HG03432 (cell line): ENCODE data around the gene RIC8B.

Experiments used
- ATAC-seq: cut with Tn5 transposase; IDR thresholded peaks from one replicate; pipeline ENCODE4 v1.9.1; 2021; ENCODE audit warnings: mild to moderate bottlenecking, moderate library complexity; ENCODE audit not compliant: unreplicated experiment

Gene RIC8B

DNA sequence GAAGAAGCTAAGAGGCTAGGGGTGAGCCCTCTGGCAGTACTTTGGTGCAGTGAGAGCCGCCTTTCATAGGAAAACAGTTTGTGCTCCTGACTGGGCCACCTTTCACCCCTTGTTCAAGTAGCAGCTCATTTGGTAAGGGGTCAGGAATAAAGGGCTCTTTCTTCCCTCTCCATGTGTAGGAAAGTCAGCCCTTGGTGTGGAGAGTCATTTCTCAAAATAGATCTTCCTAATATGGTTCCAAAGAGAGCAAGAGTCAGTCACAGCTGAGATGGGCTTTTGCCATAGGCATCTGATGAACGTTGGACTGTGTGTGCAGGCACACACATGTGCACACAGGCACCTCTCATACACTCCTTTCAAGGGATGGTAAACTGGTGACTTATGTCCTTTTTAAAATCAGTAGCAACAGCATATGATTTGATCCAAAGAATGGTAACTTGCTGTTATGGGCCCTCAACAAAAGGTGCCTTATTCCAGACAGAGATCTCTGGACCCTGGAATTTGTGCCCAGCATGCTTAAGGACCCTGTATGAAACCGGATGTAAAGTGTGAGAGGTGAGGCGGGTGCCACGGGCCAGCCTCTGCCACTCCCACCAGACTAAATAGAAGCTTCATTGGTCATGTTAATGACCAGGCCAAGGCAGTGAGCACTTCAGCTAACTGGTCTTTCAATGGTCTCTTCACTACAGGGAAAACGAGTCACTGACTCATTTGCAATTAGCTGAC lies 16.7 kb upstream of the RIC8B start:
- no peak for ATAC-seq

DNA sequence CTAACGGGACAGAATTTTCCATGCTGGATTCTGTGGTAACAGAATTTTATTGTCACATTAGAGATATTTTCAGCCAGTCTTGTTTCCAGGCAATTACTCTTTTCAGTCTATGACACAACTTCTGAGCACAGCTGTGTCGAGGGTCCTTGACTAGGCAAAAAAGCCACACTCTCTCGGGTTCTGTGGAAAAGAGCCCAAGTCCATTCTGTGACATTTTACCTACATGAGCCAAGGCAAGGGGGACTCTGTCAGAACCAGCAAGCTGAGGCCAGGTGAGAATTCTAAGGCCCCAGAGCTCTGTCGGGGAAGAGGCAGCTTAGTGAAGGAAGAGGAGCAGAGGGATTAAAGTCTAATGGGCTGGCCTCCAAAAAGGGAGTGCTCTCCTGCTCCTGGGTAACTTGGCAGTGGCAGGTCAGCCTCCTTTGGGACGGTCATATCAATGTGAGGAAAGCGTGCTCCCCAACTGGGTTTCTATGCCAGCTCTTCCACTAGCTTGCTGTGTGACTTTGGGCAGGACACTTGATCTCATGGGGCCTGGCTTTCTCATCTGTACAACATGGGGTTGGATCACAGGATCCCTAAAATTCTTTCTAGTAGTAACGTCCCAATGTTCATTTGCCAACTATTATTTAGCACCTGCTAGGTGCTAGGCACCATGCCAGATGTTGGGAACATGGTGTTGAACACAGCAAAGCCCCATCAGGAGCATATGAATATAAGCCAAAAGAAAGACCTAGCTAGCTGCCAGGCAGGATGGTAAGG lies 16.0 kb upstream of the RIC8B start:
- ATAC-seq: no peak

DNA sequence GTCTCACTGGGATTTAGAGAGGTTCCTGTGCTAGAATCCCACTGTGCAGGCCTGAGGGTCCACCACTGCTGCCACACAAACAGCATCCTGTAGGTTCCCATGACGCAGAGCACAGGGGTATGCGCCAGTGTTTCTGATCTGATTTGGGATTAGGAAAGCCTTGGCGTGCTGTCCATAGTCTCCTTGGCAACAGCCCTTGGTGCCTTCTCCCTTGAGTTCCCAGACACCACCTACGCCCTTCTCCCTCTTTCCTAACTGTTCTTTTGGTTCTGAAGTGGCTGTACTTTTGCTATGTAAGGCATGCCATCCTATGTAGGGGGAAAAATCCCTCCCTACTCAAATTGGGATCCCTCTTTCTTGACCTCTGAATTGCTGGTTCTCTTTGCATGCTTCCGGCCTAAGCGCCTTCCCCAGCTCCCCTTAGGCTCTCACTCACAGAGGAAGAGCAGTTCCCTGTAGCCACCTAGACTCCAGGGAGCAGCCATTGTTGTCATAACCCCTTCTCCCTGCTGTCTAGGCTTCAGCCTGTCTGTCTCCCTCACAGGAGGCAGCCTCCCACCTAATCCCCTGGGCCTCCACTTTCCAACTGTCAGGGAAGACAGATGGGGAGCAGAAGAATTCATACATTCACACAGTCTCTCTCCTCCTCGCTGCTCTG lies 14.8 kb upstream of the RIC8B start:
- peak; percentile 30 for ATAC-seq

DNA sequence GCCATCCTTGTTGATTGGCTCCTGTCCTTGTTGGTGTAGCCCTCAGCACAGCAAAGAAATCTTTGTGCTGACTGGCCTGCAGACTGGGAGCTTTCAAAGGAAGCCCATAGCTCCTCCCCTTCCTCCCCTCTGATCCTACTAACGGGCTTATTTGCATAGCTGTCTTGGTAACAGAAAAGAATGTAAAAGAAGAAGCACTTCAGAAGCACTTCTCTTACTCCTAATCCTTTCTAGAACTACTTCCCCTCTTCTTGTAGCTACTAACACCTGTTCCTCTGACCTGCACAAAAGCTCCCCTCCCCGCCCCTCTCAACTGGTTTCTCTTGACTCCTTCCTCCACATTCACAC lies 14.3 kb upstream of the RIC8B start:
- peak; percentile 98 for ATAC-seq

DNA sequence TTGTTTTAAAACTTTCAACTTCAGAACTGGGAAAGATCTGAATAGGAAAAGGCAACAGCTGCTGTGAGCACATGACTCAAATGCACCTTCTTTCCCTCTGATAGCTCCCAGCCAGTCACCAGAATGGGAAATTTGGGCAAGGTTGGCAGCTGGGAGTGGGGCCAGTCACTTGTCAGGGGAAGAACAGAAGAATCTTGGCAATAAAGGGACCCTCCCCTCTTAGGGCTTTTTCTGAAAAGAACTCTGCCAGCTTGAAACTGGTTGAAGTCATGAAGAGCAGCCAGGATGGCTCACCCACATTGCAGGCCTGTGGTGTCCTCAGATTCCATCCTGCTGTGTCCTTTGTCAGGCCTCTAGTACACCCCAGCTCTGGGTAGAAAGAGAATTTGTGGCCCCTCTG lies 10.3 kb upstream of the RIC8B start:
- ATAC-seq: no peak

DNA sequence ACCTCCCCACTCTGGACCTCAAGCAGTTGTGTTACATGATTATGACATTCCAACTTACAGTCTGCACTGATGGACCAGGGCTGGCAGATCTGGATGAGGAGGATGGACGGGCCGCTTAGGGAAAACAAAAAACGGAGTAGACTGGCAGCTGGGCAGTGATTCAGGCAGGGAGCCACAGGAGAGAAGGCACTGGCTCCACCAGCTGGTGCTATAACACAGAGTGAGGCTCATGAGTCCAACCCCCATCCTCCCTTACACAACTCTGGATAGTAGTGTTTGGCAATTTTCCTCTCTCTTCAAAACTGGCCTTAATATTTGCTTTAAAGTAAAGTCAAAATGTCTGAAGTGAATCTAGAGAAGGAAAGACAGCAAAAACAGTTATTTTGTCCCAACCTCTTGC lies 9.7 kb upstream of the RIC8B start:
- ATAC-seq: no peak

DNA sequence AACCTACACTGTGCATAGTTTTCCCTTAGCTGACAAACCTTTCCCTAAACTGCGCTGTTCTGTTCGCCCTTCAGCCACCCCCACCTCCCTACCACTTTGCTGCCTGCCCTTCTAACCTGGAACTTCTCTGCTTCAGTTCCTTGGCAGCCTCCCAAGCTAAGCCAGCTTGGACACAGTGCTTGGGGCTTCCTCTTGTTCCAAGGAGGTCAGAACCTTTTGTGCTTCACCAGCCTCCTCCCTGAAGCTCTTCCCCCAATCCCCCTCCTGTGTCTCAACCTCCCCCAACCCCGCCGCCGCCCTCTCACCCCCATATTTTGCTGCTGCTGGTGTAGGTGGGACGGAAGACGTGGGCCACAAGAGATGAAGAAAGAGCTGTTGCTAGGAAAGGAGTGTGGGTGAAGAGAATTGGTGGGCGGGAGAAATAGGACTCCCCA lies 8.1 kb upstream of the RIC8B start:
- no peak for ATAC-seq

DNA sequence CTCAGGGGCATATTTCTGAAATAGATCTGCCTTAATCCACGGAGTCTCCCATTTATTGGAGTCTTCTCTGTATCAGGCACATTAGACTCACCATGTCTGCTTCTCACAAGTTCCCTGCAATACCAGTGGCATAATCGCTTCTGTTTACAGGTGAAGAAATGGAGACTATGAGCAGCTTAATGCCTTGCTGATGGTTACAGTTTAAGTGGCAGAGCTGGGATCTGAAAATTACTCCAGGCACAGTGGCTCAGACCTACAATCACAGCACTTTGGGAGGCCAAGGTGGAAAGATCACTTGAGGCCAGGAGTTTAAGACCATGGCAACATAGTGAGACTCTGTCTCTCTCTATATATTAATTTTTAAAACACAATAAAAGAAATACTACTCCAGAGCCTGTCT lies 7.3 kb upstream of the RIC8B start:
- ATAC-seq: no peak

DNA sequence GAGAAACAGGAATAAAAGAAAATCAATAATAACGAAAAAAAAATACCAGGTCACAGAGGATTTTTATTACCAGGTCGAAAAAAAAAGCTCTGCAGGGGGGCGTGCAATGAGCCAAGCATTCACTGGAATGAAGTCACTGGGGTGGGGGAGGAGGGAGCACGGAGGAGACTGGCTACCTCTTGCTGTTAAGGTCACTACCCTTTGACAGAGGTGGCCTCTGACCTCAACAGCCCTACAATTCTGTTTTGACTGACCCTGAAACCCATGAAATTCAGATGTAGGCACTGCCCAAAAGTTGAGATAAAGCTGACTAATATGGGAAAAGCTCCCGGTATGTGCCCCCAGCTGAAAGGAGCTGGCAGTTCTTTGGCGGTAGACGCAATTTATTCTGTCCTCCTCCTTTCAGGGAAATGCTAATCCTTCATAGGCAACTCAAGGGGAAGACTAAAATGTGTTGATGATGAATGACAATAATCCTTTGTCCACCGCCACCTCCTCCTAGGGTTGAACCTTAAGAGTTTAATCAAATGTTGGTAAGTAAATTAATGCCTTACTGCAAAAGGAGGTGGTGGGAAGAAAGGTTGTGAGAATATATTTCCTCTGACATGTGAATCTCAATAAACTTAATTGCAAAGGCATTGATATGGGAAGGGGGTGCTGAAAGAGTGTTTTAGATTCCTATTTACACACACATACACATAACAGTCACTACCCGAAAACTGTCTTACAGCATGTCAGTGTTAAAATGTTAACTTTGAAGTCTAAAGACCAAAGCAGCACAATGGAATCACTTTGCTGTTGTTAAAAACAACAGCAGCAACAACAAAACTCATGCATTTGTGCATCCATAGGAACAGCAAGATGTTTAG lies 6.3 kb upstream of the RIC8B start:
- no peak for ATAC-seq

DNA sequence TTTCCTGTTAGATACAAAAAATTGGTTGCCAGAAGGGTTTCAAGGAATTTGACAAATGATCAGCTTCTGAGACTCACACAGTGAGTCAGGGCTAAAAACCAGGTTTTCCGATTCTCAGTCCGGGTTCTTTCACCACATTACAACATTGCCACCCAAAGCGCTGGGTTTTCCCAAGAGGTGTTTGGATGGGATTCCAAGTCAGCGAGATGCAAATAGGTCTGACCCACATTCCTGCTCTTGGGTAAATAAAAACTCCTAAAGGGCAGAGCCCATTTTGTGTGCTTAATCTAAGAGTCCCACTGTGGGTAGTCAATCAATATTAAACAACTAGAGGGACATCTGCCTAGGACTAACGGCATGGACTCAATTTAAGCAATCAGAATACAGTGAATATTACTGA lies 5.4 kb upstream of the RIC8B start:
- no peak for ATAC-seq

DNA sequence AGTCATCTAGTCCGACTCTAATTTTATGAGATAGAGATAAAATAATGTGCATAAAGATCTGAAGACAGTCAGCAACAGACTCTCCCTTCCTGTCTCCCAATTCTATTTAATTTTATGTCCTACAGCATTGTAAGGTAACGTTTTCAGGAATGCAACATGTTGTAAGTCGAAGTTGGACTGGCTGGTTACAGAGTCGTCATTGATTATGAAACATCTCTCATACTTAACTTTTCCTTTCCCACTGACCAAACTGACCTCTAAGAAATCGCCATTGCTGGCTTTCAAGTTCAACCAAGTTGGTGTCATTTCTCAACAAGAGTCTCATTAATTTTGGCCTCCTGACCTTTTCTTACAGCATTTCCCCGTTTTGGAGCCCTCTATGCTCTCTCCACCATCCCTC lies 4.9 kb upstream of the RIC8B start:
- ATAC-seq: no peak

DNA sequence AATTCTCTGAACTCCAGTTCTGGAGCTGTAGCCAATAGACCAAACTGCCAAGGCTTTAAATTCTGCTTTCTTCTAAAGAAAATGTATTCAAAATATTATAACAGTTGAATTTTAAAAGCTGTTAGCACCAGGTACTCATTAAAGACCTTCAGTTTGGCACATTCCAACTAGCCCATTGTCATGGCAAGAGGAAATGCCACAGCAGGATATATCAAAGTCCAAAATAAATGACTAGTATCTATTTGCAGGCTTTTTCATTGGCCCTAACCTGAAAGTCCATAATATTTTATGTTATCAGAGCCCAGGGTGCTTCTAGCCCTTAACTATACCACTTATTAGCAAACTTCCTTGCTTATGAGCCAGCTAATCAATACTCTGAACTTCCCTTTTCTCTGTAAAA lies 3.1 kb upstream of the RIC8B start:
- no peak for ATAC-seq

DNA sequence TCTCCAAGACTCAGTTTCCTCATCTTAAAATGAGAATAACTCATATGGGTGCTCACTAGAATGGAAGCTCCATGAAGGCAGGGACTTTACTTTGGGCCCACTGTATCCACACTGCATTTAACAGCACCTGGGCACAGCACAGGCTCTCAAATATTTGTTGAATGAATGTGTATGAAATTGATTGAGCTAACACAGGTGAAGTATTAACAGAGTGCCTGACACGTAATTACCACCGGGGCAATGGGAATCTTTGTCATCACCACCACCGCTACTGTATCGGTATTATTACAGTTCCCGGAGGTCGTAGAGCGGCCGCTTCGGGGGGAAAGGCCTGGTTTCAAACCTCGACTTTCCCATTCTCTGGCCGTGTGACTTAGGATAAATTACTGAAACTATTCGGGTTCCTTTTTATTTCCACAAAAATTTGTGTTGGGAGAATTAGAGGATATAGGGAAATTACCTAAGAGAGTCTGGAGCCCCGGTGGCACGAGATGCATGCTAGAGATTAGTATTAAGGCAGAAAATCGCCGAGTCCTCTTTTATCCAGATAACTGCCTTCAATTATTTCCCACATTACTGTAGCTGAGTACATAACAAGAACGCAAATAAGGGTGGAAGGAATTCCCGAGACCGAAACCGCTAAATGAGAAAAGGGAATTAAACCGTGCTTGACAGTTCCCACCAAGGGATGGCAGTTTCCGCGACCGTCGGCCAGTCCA lies 1.0 kb upstream of the RIC8B start:
- ATAC-seq: no peak

DNA sequence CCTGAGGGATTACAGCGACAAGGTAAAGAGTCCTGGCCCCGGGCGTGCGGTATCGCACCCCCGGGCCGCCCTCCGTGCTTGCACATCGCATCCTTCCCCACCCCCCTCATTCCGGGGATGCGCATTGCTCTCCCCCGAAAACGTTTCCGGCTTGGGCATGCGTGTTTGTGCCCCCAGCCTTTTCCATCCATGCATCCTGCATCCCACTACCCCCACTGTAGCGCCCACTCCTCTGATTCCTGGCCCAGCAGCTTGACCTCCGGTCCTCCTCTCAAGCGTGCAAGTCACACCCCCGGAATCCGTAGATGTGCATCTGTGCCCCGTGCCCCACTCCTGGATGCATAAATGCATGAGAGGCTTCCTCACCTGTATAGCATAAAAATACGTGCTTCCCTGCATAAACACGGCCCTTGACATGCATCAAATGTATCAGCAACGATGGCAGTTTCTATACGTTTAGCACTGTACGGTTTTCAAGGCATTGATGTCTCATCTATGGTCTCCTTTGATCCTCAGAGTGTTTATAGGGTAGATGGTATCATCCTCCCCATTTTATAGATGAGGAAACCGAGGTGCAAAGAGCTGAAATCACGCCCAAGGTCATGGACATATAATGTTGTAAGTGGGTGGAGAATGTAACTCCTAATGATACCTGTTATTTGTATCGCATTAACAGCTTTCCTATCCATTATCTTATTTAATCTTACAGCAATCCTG lies 484 bp downstream of the RIC8B start:
- peak; percentile 2 for ATAC-seq

DNA sequence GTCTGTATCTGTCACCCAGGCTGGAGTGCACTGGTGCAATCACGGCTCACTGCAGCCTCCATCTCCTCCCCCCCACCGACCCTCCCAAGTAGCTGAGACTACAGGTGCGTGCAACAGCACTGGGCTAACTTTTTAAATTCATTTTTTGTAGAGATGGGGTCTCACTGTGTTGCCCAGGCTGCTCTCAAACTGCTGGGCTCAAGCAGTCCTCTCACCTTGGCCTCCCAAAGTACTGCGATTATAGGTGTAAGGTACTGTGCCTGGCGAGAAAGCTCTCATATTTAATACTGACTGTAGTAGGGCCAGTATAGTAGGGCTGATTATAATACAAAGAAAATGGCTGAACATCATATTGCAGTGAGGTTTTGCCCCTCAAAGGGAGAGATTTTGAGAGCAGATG lies 2.4 kb downstream of the RIC8B start:
- ATAC-seq: no peak

DNA sequence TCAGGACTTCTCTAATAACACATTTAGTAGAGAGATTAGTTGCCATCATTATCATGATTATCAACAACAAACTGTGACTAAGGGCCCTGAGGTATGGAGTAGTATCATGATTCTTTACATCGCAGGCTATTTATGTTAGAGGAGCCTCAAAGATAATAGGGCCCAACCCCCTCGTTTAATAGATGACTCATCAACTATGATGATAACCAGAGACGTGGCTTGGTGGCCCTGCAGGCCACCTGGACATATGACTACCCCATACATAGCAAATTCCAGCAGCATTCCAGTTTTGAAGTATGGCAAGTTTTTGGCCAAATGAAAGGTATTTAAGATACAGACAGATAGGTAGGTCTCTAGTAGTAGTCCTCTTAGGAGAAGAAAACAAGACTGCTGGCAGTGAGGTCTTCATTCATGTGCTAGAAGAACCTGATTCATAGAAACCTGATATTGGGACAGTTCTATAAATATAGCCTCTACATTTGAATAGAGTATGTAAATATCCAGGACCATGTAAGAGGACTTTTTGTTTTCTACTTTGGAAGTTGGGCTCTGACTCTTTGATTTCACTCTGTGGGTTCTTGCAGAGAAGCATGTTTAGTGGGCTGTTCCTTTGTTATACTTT lies 5.6 kb downstream of the RIC8B start:
- ATAC-seq: no peak

DNA sequence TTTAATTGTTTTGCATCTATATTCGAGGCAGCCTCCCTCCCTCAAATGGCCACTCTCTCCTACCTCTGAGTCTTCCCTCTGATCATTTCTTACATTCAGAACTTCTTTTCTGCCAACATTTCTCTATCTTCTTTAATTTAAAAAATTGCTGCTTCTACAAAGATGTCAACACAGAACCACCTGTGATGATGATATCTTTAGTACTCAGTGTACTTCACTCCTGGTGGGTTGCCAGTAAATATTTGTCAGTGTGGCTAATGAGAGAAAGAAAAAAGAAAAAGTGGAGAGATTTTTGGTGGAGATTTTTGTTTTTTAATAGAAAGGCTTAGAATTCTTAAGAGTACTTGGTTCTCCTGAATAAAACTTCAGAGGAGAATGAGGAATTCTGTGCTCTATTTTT lies 8.1 kb downstream of the RIC8B start:
- no peak for ATAC-seq

DNA sequence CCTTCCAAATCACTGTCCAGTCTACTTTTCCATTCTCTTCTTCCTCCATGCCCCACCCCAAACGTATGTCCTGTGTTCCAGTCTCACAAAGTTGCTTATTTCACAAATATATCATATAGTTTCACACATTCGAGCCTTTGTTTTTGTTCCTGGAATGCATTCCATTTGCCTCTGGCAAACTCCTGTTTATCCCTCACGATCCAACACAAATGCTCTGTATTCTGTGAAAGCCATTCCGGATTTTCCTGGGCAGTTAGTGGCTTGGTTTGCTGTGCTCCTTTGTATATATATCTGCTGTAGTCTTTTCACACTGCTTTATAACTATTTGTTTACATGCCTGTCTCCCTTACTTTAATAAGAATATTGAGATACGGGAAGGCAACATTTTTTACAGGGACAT lies 9.0 kb downstream of the RIC8B start:
- ATAC-seq: no peak

DNA sequence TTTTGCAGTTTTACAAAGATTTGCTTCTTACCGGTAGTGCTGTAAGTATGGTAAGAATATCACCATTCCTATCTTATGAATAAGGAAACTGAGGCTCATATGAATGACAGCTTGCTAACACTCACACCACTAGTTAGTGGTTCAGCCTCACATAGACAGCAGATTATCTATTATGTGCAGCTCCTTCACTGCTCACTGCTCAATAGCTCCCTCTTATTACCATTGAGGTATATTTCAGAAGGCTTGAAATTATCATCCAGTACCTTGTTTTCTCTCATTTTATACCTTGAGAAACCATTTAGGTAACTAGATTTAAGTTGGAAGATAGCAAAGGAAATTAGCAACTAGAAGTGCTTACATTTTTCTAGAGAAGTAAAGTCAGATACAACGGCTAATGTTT lies 15.5 kb downstream of the RIC8B start:
- ATAC-seq: no peak

DNA sequence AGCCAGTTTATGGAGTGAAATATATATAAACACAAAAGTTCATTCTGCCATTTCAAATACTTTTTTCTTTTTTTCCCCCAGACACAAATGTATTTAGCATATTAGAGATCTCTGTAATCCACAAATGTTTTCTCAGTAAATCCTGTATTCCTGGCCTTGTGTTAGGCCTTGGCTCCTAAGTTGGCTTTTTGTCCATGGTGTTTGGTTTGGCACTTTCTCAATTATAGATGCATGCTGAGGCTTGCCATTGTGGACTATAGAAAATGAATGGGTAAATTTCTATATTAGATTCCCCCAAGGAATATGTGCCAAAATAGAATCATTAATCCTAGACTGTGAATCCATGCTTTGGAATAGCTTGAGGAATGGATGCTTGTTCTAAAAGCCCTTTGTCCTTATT lies 17.0 kb downstream of the RIC8B start:
- ATAC-seq: no peak
